Motor neuron (in vitro differentiated cells): ENCODE results near the gene TBX3. TPM values are rescaled to one million over a fixed set of nuclear protein-coding genes. Genes with fewer than 3 reads are reported as not detected.
A peak's percentile ranks its signal among the peaks of the same experiment; 100 is the strongest.

Experiments
- ATAC-seq, 8 experiments: fragments of 200-7000 bp; cut with Tn5 transposase; replicated peaks in 6 of 8; 2 replicates each; pipeline ENCODE4 v1.8.0; 2021; ENCODE audit warnings: mild to moderate bottlenecking in 8 of 8, moderate library complexity in 8 of 8
- H3K27ac ChIP-seq, 2 donors: fragments of 250-450 bp; sonication (Bioruptor Pico); 2 replicates each; pipeline ENCODE4 v1.9.0; 2021; ENCODE audit warnings: antibody characterized with exemption in 2 of 2, mild to moderate bottlenecking in 2 of 2, moderate library complexity in 1 of 2
- H3K4me1 ChIP-seq, 2 donors: fragments of 250-450 bp; sonication (Bioruptor Pico); replicated peaks in 1 of 2; 2 replicates each; pipeline ENCODE4 v1.6.1; 2021; ENCODE audit warnings: antibody characterized with exemption in 2 of 2, mild to moderate bottlenecking in 2 of 2, moderate library complexity in 1 of 2
- H3K4me3 ChIP-seq, 5 donors: fragments of 250-450 bp; sonication (Bioruptor Pico); 2 replicates each; pipeline ENCODE4 v1.9.0; 2021; ENCODE audit warnings: antibody characterized with exemption in 5 of 5, mild to moderate bottlenecking in 5 of 5, moderate library complexity in 4 of 5
- WGBS, 10 experiments: fragments of 450-650 bp; shearing (Covaris generic); methylation state at CpG; one replicate each; pipeline ENCODE4 v1.0.0; 2022; 5-methylcytosine and 5-hydroxymethylcytosine counted together
- in situ Hi-C, 9 experiments: fragments of 400-800 bp; cut with MboI; loops; one replicate each; pipeline ENCODE4 v1.15.0; 2021; ENCODE audit warnings: low sequenced_read_pairs in 9 of 9, low pct_unique_long_range_greater_than_20kb in 2 of 9; ENCODE audit not compliant: unreplicated experiment in 9 of 9
- total RNA-seq, 8 experiments: library from RNA; unstranded; fragments of 300-600 nt; gene quantifications; 2 replicates each; pipeline versions ENCODE4 v1.2.3 to v1.2.4, GENCODE V29; 2022

TBX3 gene
- total RNA-seq, 8 experiments from 2014 or later = 0.11 to 17.4 (median 2.0) TPM

DNA sequence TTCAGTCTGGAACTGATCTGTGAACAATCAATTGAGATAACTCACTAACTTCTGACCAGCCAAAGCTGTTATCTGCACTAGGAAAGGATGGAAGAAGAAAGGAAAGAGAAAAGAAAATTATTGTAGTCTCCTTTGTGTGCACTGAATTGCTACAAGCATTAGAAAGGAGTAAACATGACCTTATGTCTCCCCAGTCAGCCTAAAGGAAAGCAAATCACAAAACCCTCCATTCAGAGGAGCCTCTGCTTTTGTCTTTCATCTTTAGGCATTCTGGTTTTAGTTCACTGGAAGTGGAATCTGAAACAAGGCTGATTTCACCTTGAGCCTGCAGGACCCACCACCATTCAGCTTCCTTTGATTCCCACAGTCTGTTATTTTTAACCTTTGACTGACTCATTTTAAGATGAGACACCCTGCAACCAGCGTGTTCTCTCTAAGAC is 26.0 kb downstream of the TBX3 start:
- in situ Hi-C loops = loop anchor here in 7 of 9 experiments (25.0 kb wide), 3 partner anchors 979 to 1254 kb away; no protein-coding TSS in a partner anchor
- WGBS, 10 experiments = 0 to 60% (median 7%) methylated on average over 1 of the region's 1 CpG; no CpG with 5 or more reads in 3 of the 10 experiments
- Histone ChIP-seq H3K27ac (no peak overlapping the region), H3K4me1 (no peaks in the 10 kb centered on the region), H3K4me3 (no peak overlapping the region)
- ATAC-seq = no peak

DNA sequence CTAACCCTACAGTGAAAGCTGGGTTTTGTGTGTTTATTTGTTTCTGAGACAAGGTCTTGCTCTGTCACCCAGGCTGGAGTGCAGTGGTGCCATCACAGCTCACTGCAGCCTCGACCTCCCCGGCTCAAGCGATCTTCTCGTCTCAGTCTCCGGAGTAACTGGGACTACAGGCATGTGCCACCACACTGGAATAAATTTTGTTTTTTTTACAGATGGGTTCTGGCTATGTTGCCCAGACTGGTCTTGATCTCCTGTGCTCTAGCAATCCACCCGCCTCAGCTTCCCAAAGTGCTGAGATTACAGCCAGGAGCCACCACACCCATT is 26.4 kb downstream of the TBX3 start:
- WGBS, 10 experiments = 40 to 100% (median 100%) methylated on average over 1 to 6 of the region's 6 CpGs; no CpG with 5 or more reads in 3 of the 10 experiments
- Histone ChIP-seq H3K4me3 (no peak overlapping the region), H3K27ac (no peak overlapping the region), H3K4me1 (no peaks in the 10 kb centered on the region)
- in situ Hi-C loops = loop anchor here in 7 of 9 experiments (25.0 kb wide), 3 partner anchors 980 to 1255 kb away; no protein-coding TSS in a partner anchor
- ATAC-seq = no peak

DNA sequence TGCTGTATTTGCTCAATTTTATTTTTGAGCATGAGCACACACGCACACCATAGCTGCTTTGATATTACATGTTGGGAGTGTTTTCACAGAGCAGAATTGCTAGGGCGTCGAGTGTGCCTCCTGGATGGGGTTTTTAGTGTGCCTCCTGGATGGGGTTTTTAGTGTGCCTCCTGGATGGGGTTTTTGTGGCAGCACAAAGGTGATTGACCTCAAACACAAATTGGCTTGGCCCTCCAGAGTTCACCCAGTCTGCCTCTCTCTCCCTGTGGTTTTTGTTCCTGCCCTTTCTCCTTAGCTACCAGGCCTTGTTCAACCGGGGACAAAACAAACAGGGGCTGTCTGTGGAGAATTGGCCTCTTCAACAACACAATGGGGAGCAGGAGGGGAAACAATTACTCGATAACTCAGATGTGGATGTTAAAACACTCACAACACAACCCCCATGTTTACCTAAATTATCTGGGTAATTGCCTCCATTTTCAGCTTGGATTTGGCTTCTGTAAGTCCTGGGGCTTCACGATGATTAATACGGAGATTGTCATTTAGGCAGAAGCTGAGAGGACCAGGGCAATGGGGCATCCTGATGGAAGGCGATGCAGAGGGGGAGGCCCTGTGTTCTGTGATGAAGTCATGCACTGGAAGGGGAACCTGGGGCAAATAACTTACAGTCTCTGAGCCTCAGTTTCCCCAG is 26.9 kb downstream of the TBX3 start:
- 0 to 75% (median 46%) methylated on average over 2 to 7 of the region's 8 CpGs for WGBS, 10 experiments
- no peaks in the 10 kb centered on the region for H3K4me1 ChIP-seq
- ATAC-seq = no peak
- no peak overlapping the region for H3K4me3 ChIP-seq
- H3K27ac ChIP-seq = no peak overlapping the region
- in situ Hi-C loops = loop anchor here in 7 of 9 experiments (25.0 kb wide), 3 partner anchors 980 to 1255 kb away; no protein-coding TSS in a partner anchor

DNA sequence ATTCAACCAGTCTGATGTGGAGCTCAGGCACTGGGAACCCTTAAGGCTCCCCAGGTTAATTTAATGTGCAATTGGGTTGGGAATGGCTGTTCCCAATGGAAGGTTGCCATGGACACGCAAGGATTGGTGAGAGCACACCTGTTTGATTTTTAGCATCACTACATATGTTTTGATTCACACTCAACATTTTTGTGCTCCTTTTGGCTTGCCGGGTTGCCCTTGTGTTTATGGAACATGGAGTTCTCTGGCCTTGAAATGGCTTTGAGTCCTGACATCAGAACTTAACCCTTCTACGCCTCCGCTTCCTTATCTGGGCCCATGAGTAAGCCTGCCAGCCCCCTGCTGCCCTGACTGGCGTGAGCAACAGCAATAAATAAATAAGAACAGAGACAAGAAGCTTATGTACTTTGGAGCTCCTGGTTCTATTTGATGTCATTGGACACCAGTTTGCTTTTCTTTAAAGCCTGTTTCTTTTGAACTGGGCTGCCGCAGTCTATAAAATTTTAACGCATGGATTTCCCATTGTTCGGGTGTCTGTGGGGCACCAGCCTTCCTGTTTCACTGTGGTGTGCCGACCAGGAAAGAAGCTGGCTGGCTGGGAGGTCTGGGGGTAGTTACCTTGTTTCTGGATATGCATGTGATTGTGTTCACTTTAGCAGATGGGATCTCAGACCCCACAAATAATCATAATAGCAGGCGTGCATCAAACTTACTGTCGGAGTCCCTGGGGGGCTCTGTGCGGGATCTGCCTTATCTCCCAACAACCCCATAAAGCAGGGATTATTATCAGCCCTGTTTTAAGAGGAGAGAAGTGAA is 27.8 kb downstream of the TBX3 start:
- Histone ChIP-seq H3K4me3 (no peak overlapping the region), H3K4me1 (no peaks in the 10 kb centered on the region), H3K27ac (no peak overlapping the region)
- 52 to 84% (median 70%) methylated on average over 2 to 10 of the region's 12 CpGs for WGBS, 10 experiments
- in situ Hi-C loops = loop anchor here in 7 of 9 experiments (25.0 kb wide), 3 partner anchors 981 to 1256 kb away; no protein-coding TSS in a partner anchor
- ATAC-seq = no peak

- H3K4me3 ChIP-seq = no peak overlapping the region
- no peak for ATAC-seq
- H3K27ac ChIP-seq = no peak overlapping the region
- H3K4me1 ChIP-seq = no peaks in the 10 kb centered on the region
- in situ Hi-C loops = no loop called here
- 20 to 71% (median 37%) methylated on average over 1 to 7 of the region's 10 CpGs; no CpG with 5 or more reads in 2 of the 10 experiments for WGBS, 10 experiments
These were observed 34.4 kb downstream of the TBX3 start for GRCh38 chr12:114649585-114649984.

GRCh38 chr12:114648711-114649110 is 35.3 kb downstream of the TBX3 start:
- in situ Hi-C loops = no loop called here
- 0 to 100% (median 82%) methylated on average over 1 to 3 of the region's 3 CpGs for WGBS, 10 experiments
- no peak for ATAC-seq
- H3K4me1 ChIP-seq = no peaks in the 10 kb centered on the region
- no peak overlapping the region for H3K27ac ChIP-seq
- no peak overlapping the region for H3K4me3 ChIP-seq

DNA sequence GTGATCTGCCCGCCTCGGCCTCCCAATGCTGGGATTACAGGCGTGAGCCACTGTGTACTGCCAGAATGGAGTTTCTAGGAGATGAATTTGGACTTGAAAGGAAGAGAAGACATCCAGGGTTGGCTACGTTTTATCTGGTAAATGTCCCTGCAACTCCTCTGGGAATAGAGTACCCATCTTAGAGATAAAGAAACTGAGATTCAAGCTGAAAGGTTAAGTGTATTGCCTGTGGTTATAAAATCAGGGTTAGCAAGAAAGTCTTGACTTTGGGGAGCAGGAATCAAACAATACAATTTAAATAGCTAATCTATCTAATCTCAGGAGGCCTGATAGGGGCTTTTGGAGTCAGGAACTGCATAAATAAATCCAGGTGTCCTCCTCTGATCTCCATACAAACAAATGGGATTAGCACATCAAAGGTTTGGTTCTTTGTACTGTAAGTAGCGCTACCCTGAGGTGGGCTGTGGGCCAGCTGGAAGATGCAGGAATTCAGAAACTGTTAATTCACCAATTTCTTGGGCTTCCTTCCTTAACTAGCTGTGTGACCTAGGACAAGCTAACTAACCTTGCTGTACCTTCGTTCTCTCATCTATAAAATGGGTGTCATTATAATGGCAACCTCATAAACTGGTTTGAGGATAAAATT is 45.1 kb downstream of the TBX3 start:
- H3K4me1 ChIP-seq = no peaks in the 10 kb centered on the region
- no peak overlapping the region for H3K4me3 ChIP-seq
- in situ Hi-C loops = no loop called here
- WGBS, 10 experiments = 0 to 100% (median 54%) methylated on average over 1 to 5 of the region's 6 CpGs; no CpG with 5 or more reads in 1 of the 10 experiments
- H3K27ac ChIP-seq = no peak overlapping the region
- no peak for ATAC-seq

- WGBS, 10 experiments = 28 to 91% (median 44%) methylated on average over 2 to 11 of the region's 15 CpGs; no CpG with 5 or more reads in 2 of the 10 experiments
- in situ Hi-C loops = no loop called here
- peak in 2 of 8 experiments; percentile 34 to 75 for ATAC-seq
- Histone ChIP-seq H3K27ac (no peak overlapping the region), H3K4me3 (no peak overlapping the region), H3K4me1 (no peaks in the 10 kb centered on the region)
These were observed 47.1 kb downstream of the TBX3 start for GRCh38 chr12:114636723-114637480.

GRCh38 chr12:114631242-114631641 is 52.7 kb downstream of the TBX3 start:
- in situ Hi-C loops = no loop called here
- no peak for ATAC-seq
- H3K27ac ChIP-seq = no peak overlapping the region
- no peaks in the 10 kb centered on the region for H3K4me1 ChIP-seq
- no peak overlapping the region for H3K4me3 ChIP-seq
- WGBS, 10 experiments = 36 to 74% (median 60%) methylated on average over 2 to 6 of the region's 7 CpGs; no CpG with 5 or more reads in 1 of the 10 experiments

DNA sequence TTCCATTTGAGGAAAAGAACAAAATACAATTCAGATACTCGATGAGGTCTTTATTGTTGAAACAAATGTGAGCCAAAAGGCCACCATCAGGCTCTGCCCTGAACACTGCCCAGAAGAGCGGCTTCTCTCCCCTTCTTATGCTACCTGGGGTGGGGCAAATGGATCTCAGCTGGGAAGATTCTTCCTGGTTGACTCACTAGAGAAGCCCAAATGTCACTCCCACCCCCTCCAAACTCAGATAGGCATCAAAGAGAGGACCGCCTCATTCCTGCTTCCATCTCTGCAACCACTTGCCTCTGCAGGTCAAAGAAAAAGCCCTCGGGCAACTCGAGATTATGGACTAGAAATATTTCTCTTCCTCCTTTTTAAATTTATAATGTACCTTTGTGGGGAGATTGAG is 55.8 kb downstream of the TBX3 start:
- ATAC-seq = peak in 2 of 8 experiments; percentile 25 to 66
- 19 to 100% (median 72%) methylated on average over 1 to 4 of the region's 5 CpGs; no CpG with 5 or more reads in 4 of the 10 experiments for WGBS, 10 experiments
- no peak overlapping the region for H3K27ac ChIP-seq
- in situ Hi-C loops = no loop called here
- no peaks in the 10 kb centered on the region for H3K4me1 ChIP-seq
- no peak overlapping the region for H3K4me3 ChIP-seq

GRCh38 chr12:114627393-114627792 is 56.6 kb downstream of the TBX3 start:
- no peak for ATAC-seq
- in situ Hi-C loops = no loop called here
- no peak overlapping the region for H3K4me3 ChIP-seq
- no peaks in the 10 kb centered on the region for H3K4me1 ChIP-seq
- H3K27ac ChIP-seq = no peak overlapping the region

GRCh38 chr12:114625294-114625851 is 58.6 kb downstream of the TBX3 start:
- WGBS, 10 experiments = 0 to 100% (median 35%) methylated on average over 1 to 7 of the region's 7 CpGs
- no peak overlapping the region for H3K4me3 ChIP-seq
- no peak overlapping the region for H3K27ac ChIP-seq
- ATAC-seq = peak in 3 of 8 experiments; percentile 73 to 81 (median 73)
- in situ Hi-C loops = no loop called here
- no peaks in the 10 kb centered on the region for H3K4me1 ChIP-seq
